ENCODE results near the gene ATP8A2. TPM values are rescaled to one million over a fixed set of nuclear protein-coding genes. Genes with fewer than 3 reads are reported as not detected.

Gene ATP8A2
- total RNA-seq: 66.4 TPM

DNA sequence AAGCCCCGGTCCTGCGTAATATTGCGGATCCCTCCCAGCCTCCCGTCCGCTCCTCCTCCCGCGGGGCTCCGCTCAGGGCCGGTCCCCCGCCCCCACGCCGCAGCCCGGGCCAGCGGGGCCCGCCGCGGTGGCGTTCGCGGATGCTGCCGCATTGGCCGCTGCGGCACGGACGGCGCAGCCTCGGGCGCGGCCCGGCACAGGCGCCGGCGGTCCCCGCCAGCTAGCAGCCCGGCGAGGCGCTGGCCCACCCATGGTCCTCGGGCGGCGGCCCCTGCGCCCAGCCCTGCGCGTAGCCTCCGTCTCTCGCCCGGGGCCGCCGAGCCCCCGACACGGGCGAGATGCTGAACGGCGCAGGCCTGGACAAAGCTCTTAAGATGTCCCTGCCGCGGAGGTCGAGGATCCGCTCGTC is at the start of gene ATP8A2:
Gene ATP8A2 (plus strand): TSS at position 100 of the 409 bp plus-strand sequence. CDS start 239 bp downstream, at position 339.

GRCh38 chr13:26051657-26052311 is 680.0 kb downstream of the ATP8A2 start, which contains the start of gene SHISA2:
Gene SHISA2 (minus strand): TSS chr13:26052016. CDS start chr13:26050975, 1,041 bp downstream.

Small RNA genes within 50 kb of the gene (small RNA-seq; reads per million reads assigned to genes)
- gene RN7SL741P (ENCODE audit: low replicate concordance) (not detected), gene RNU6-78P (ENCODE audit: low replicate concordance) (not detected), gene RNY1P3 (ENCODE audit: low replicate concordance) (not detected)

Other genes with a start within 250 kb of the ATP8A2 start
- gene AMER2, start 199.7 kb upstream of the ATP8A2 start, total RNA-seq: 153 TPM
- gene MTMR6, start 84.5 kb upstream of the ATP8A2 start, total RNA-seq: 36.3 TPM
- 132 TPM for gene NUP58, start 70.3 kb upstream of the ATP8A2 start, total RNA-seq